Sigmoid colon (tissue), 4 donors: ENCODE results near the gene HADHB.

ENCODE experiments used
- CTCF ChIP-seq, 4 experiments: fragments of 450-650 bp in 3 of 4; fragments of 200-600 bp in 1 of 4; IDR thresholded peaks; one replicate each; pipeline ENCODE4 v1.5.1; 2016 to 2019; ENCODE audit warnings: antibody characterized with exemption in 4 of 4, mild to moderate bottlenecking in 3 of 4, moderate library complexity in 2 of 4
- POLR2A ChIP-seq, 2 donors: fragments of 450-650 bp; IDR thresholded peaks; one replicate each; pipeline ENCODE4 v1.6.1; 2016; ENCODE audit warnings: antibody characterized with exemption in 2 of 2, mild to moderate bottlenecking in 2 of 2, moderate library complexity in 2 of 2
- POLR2AphosphoS5 ChIP-seq, 4 donors: sonication (generic); formaldehyde crosslinking; IDR thresholded peaks; one replicate each; pipeline ENCODE4 v1.6.1; 2017; ENCODE audit warnings: antibody characterized with exemption in 4 of 4

DNA sequence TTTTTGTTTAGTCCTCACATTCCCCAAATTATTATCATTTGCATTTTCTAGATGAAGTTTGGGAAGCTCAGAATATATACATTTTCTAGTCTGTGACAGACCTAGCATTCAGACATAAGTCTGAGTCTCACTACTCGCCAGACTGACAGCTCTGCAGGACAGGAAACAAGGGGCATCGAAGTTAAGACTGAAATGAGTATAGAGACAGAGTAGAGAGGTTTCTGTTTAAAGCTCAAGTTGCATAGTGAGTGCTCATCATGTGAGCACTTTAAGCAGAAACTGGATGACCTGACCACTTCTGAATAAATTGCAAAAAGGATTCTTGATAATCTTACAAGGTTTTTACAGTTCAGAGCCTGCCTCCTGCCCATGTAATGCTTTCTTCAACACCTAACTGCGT is 1.1 kb downstream of the HADHB start:
- TF ChIP-seq POLR2A (IDR thresholded peaks at IDR 0.05) (no peak), CTCF (IDR thresholded peaks at IDR 0.05) (no peak), POLR2AphosphoS5 (IDR thresholded peaks at IDR 0.05) (no peak)
